Tibial nerve (tissue), 4 donors: ENCODE results near the gene SLC9A3. TPM values are rescaled to one million over a fixed set of nuclear protein-coding genes. Genes with fewer than 3 reads are reported as not detected.

Experiments
- DNase-seq, 2 donors: peaks; one replicate each; pipeline ENCODE4 v3.0.0-alpha.2; 2019; ENCODE audit warnings: low spot score in 2 of 2
- H3K27ac ChIP-seq, 4 donors: fragments of 200-600 bp; sonication (generic) in 3 of 4; one replicate each; pipeline ENCODE4 v1.5.1; 2017 to 2019; ENCODE audit warnings: mild to moderate bottlenecking in 1 of 4
- H3K27me3 ChIP-seq, 2 donors: fragments of 200-600 bp; sonication (generic) in 1 of 2; one replicate each; pipeline versions ENCODE4 v1.5.1 to v1.6.0; 2017 to 2019
- H3K36me3 ChIP-seq, 3 donors: fragments of 200-600 bp; sonication (generic); one replicate each; pipeline ENCODE4 v1.5.1; 2018 to 2019
- H3K4me1 ChIP-seq, 4 donors: fragments of 200-600 bp; sonication (generic) in 3 of 4; one replicate each; pipeline ENCODE4 v1.5.1; 2017 to 2019
- H3K4me3 ChIP-seq, 4 donors: fragments of 200-600 bp; sonication (generic) in 3 of 4; one replicate each; pipeline ENCODE4 v1.5.1; 2017 to 2019; ENCODE audit warnings: mild to moderate bottlenecking in 1 of 4, moderate library complexity in 1 of 4
- H3K9me3 ChIP-seq, 4 donors: fragments of 200-600 bp; sonication (generic) in 3 of 4; one replicate each; pipeline ENCODE4 v1.5.1; 2017 to 2019
- CTCF ChIP-seq, 5 experiments: fragments of 200-600 bp in 3 of 5; fragments of 450-650 bp in 2 of 5; sonication (generic) in 3 of 5; IDR thresholded peaks; one replicate each; pipeline ENCODE4 v1.5.1; 2016 to 2019; ENCODE audit warnings: antibody characterized with exemption in 5 of 5, mild to moderate bottlenecking in 3 of 5, moderate library complexity in 2 of 5
- EP300 ChIP-seq, 2 donors: sonication (generic); formaldehyde crosslinking; IDR thresholded peaks; one replicate each; pipeline ENCODE4 v1.6.1; 2017; ENCODE audit warnings: antibody characterized with exemption in 2 of 2, mild to moderate bottlenecking in 1 of 2
- POLR2A ChIP-seq, 2 donors: fragments of 450-650 bp; IDR thresholded peaks; one replicate each; pipeline ENCODE4 v1.6.1; 2017; ENCODE audit warnings: antibody characterized with exemption in 2 of 2, mild to moderate bottlenecking in 2 of 2, moderate library complexity in 2 of 2
- WGBS, 2 donors: methylation state at CpG; one replicate each; pipeline ENCODE4 v1.1.5; 2018; 5-methylcytosine and 5-hydroxymethylcytosine counted together
- total RNA-seq, 4 donors: library from RNA; depleted of rRNA; stranded (reverse); fragments of >200 nt; gene quantifications; one replicate each; pipeline ENCODE4 v1.1.0, GENCODE V29; 2016

The SLC9A3 gene
- total RNA-seq, 4 donors from 2014 or later, result 11.4 to 32.7 (median 17.9) TPM

- H3K27ac ChIP-seq, result no peak overlapping the region
- peaks cover 0 to 11% of the 10 kb centered on the region in 2 donors for H3K27me3 ChIP-seq
- H3K4me1 ChIP-seq, result no peaks in the 10 kb centered on the region
- 60 to 65% methylated on average over 16 to 19 of the region's 19 CpGs for WGBS, 2 donors
- H3K4me3 ChIP-seq, result no peak overlapping the region
- TF ChIP-seq EP300 (IDR thresholded peaks at IDR 0.05), result no peak
- TF ChIP-seq POLR2A (IDR thresholded peaks at IDR 0.05), result no peak
- no peak for TF ChIP-seq CTCF (IDR thresholded peaks at IDR 0.05)
- H3K36me3 ChIP-seq, result no peaks in the 10 kb centered on the region
- DNase-seq, result no peak
- no peaks in the 10 kb centered on the region for H3K9me3 ChIP-seq
These were observed 32.7 kb upstream of the SLC9A3 start for GRCh38 chr5:556909-557441.

DNA sequence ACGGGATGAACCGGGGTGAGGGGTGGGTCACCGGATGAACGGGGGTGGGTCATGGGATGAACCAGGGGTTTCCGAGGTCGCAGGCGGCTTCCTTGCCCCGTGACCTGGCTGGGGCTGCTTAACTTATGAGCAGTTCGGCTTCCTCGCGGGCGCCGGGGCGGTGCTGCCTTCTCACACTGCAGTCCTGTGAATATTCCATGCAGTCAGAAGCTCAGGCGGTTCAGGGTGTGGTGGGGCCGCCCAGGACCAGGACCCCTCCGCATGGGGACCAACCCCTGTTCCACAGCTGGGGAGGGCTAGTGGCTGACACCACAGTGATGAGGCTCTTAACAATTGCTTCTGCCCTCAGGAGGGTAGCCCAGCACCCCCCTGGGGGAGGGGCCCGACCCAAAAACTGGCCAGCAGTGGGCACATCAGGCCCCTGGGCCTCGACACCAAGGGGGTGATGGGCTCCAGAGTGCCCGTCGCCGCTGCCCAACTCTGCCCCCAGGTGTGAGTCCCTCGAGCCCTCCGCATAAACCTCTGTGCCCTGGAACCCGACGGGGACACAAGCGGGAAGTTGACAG, 30.9 kb upstream of the SLC9A3 start:
- 89 to 94% methylated on average over 21 to 22 of the region's 27 CpGs for WGBS, 2 donors
- Histone ChIP-seq H3K4me3 (no peak overlapping the region), H3K9me3 (peaks cover 0 to 7% (median 0%) of the 10 kb centered on the region in 4 donors), H3K27ac (no peak overlapping the region), H3K36me3 (no peaks in the 10 kb centered on the region), H3K27me3 (no peaks in the 10 kb centered on the region), H3K4me1 (no peaks in the 10 kb centered on the region)
- DNase-seq, result no peak
- no peak for TF ChIP-seq EP300 (IDR thresholded peaks at IDR 0.05)
- TF ChIP-seq CTCF (IDR thresholded peaks at IDR 0.05), result no peak
- TF ChIP-seq POLR2A (IDR thresholded peaks at IDR 0.05), result no peak

GRCh38 chr5:554284-554988, 30.2 kb upstream of the SLC9A3 start:
- 91 to 94% methylated on average over 10 to 16 of the region's 40 CpGs for WGBS, 2 donors
- Histone ChIP-seq H3K36me3 (no peaks in the 10 kb centered on the region), H3K9me3 (peaks cover 0 to 7% (median 0%) of the 10 kb centered on the region in 4 donors), H3K4me3 (no peak overlapping the region), H3K27me3 (no peaks in the 10 kb centered on the region), H3K27ac (no peak overlapping the region), H3K4me1 (no peaks in the 10 kb centered on the region)
- TF ChIP-seq POLR2A (IDR thresholded peaks at IDR 0.05) (no peak), EP300 (IDR thresholded peaks at IDR 0.05) (no peak), CTCF (IDR thresholded peaks at IDR 0.05) (no peak)
- DNase-seq, result no peak

DNA sequence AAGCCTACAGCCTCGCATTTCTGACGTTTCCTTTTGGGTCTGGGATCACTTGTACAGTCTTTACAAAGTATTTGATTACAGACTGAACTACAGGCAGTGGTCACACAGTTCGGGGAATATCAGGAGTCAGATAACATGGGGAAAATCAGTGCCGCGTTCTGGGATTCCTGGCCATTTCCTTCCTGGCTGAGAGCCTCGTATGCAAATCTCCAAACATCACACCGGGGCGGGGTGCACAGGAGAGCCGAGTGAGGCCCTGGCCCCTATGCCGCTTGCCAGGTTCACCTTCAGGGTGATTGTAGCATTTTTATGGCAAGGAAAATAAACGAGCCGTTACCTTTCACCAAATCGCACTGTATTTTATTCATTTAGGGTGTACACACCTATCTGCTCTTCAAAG, 29.6 kb upstream of the SLC9A3 start:
- no peak overlapping the region for H3K27ac ChIP-seq
- H3K4me3 ChIP-seq, result no peak overlapping the region
- DNase-seq, result no peak
- no peaks in the 10 kb centered on the region for H3K4me1 ChIP-seq
- H3K27me3 ChIP-seq, result no peaks in the 10 kb centered on the region
- WGBS, 2 donors, result 59 to 77% methylated on average over 13 of the region's 13 CpGs
- H3K9me3 ChIP-seq, result peaks cover 0 to 7% (median 0%) of the 10 kb centered on the region in 4 donors
- no peaks in the 10 kb centered on the region for H3K36me3 ChIP-seq
- no peak for TF ChIP-seq CTCF (IDR thresholded peaks at IDR 0.05)
- TF ChIP-seq EP300 (IDR thresholded peaks at IDR 0.05), result no peak
- TF ChIP-seq POLR2A (IDR thresholded peaks at IDR 0.05), result no peak

- no peaks in the 10 kb centered on the region for H3K4me1 ChIP-seq
- H3K27ac ChIP-seq, result no peak overlapping the region
- 89 to 93% methylated on average over 6 of the region's 6 CpGs for WGBS, 2 donors
- peaks cover 0 to 7% (median 0%) of the 10 kb centered on the region in 4 donors for H3K9me3 ChIP-seq
- H3K36me3 ChIP-seq, result no peaks in the 10 kb centered on the region
- H3K4me3 ChIP-seq, result no peak overlapping the region
- DNase-seq, result no peak
- H3K27me3 ChIP-seq, result no peaks in the 10 kb centered on the region
- TF ChIP-seq POLR2A (IDR thresholded peaks at IDR 0.05), result no peak
- no peak for TF ChIP-seq EP300 (IDR thresholded peaks at IDR 0.05)
- TF ChIP-seq CTCF (IDR thresholded peaks at IDR 0.05), result no peak
These were observed 27.2 kb upstream of the SLC9A3 start for GRCh38 chr5:551406-551805.
